Ishikawa (cell line): ENCODE data around the gene CASQ2.

ENCODE experiments used
- CEBPB ChIP-seq: IDR thresholded peaks from 2 replicates; pipeline ENCODE4 v1.6.1; 2012
- CREB1 ChIP-seq: IDR thresholded peaks from 2 replicates; pipeline ENCODE4 v1.6.1; 2012; ENCODE audit warnings: low read depth
- EGR1 ChIP-seq: IDR thresholded peaks from 2 replicates; pipeline ENCODE4 v1.6.1; 2012
- EP300 ChIP-seq: IDR thresholded peaks from 2 replicates; pipeline ENCODE4 v1.6.1; 2012; ENCODE audit warnings: borderline replicate concordance
- FOXM1 ChIP-seq: IDR thresholded peaks from 2 replicates; pipeline ENCODE4 v1.6.1; 2012; ENCODE audit warnings: low read depth, borderline replicate concordance
- NFIC ChIP-seq: IDR thresholded peaks from 2 replicates; pipeline ENCODE4 v1.6.1; 2012
- TCF12 ChIP-seq: IDR thresholded peaks from 2 replicates; pipeline ENCODE4 v1.6.1; 2012; ENCODE audit warnings: low read depth
- TEAD4 ChIP-seq: IDR thresholded peaks from 2 replicates; pipeline ENCODE4 v1.6.1; 2012
- YY1 ChIP-seq: IDR thresholded peaks from 2 replicates; pipeline ENCODE4 v1.6.1; 2012; ENCODE audit warnings: low read depth
- ZBTB7A ChIP-seq: IDR thresholded peaks from 2 replicates; pipeline ENCODE4 v1.6.1; 2012; ENCODE audit warnings: low read depth
- TF ChIP-seq, protein P1 (sequence below): IDR thresholded peaks from 2 replicates; pipeline ENCODE4 v1.6.1; 2012; ENCODE audit warnings: low read depth, mild to moderate bottlenecking
- TF ChIP-seq, protein P2 (sequence below): IDR thresholded peaks from 2 replicates; pipeline ENCODE4 v1.6.1; 2012
- TF ChIP-seq, protein P3 (sequence below): IDR thresholded peaks from 2 replicates; pipeline ENCODE4 v1.6.1; 2012

Gene CASQ2

DNA sequence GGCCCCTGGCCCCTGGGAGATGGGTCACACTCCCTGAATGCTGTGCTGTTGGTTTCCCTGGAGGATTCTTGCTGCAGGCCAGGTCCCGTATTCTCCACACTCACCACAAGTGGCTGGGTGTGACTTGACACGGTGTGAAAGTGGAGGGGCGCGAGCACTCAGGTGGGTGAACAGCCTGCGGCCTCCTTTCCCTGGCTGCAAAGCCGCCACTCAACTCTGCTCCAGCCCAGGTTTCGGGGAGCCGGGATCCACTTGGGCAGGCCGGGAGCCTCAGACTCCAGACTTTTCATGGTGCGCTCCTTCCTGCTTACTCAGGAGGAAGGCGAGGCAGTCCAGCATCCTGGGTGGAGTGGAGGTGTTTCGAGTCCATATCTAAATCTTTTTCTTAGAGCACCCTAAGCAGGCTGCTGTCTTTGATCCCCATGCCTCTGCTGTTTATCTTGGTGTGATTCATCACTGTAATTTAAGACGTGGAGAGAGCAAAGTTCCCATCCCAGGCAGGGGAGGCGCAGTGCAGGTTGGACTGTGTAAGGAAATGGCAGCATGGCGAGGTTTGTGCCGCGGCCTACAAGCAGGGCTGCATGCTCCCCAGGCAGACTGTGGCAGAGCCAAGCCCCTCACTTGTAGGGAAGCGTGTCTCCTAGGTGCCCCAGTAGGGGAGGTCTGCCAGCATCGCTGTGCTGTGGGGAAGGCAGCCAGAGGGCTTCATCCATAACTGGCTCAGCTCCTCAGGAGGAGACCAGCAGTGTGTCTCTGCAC is 97.2 kb downstream of the CASQ2 start:
- TF ChIP-seq, protein P1, sequence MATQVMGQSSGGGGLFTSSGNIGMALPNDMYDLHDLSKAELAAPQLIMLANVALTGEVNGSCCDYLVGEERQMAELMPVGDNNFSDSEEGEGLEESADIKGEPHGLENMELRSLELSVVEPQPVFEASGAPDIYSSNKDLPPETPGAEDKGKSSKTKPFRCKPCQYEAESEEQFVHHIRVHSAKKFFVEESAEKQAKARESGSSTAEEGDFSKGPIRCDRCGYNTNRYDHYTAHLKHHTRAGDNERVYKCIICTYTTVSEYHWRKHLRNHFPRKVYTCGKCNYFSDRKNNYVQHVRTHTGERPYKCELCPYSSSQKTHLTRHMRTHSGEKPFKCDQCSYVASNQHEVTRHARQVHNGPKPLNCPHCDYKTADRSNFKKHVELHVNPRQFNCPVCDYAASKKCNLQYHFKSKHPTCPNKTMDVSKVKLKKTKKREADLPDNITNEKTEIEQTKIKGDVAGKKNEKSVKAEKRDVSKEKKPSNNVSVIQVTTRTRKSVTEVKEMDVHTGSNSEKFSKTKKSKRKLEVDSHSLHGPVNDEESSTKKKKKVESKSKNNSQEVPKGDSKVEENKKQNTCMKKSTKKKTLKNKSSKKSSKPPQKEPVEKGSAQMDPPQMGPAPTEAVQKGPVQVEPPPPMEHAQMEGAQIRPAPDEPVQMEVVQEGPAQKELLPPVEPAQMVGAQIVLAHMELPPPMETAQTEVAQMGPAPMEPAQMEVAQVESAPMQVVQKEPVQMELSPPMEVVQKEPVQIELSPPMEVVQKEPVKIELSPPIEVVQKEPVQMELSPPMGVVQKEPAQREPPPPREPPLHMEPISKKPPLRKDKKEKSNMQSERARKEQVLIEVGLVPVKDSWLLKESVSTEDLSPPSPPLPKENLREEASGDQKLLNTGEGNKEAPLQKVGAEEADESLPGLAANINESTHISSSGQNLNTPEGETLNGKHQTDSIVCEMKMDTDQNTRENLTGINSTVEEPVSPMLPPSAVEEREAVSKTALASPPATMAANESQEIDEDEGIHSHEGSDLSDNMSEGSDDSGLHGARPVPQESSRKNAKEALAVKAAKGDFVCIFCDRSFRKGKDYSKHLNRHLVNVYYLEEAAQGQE: no peak
- TF ChIP-seq TCF12: no peak
- TF ChIP-seq, protein P2, sequence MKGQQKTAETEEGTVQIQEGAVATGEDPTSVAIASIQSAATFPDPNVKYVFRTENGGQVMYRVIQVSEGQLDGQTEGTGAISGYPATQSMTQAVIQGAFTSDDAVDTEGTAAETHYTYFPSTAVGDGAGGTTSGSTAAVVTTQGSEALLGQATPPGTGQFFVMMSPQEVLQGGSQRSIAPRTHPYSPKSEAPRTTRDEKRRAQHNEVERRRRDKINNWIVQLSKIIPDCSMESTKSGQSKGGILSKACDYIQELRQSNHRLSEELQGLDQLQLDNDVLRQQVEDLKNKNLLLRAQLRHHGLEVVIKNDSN: no peak
- TF ChIP-seq ZBTB7A: no peak
- TF ChIP-seq FOXM1: no peak
- TF ChIP-seq EP300: no peak
- no peak for TF ChIP-seq YY1
- TF ChIP-seq, protein P3, sequence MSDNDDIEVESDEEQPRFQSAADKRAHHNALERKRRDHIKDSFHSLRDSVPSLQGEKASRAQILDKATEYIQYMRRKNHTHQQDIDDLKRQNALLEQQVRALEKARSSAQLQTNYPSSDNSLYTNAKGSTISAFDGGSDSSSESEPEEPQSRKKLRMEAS: no peak

DNA sequence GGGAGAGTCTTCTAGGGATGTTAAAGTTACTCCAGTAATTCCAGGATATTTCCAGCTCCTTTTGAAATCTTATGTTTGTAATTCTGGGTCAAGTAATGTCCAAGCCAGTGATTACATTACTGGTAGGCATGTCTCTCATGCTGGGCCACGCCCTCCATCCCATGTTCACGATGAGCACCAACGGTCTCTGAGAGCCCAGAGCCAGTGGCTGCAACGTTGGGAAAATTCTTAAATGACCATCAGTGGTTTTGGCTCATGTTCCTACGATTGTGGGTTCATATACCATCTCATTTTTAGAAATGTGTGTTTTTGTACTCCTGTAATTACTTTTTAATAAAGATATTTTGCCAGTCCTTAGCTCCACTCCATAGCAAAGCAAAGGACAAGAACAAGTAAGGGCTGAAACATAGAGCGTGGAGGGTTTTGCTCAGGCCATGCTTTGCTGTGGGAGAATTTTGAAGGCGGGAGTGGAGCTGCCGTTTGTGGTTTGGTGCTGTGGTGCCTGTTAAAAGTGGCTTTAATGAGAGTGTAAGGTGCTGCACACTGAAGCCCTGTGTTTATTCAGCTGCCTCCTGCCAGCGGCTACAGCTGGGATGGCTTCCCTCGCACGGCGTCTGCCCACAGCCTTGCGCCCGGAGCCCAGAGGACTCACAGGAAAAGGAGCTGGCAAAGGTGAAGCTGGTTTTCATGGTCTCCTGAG is 97.9 kb downstream of the CASQ2 start:
- no peak for TF ChIP-seq EP300
- TF ChIP-seq ZBTB7A: no peak
- no peak for TF ChIP-seq TEAD4
- no peak for TF ChIP-seq NFIC

DNA sequence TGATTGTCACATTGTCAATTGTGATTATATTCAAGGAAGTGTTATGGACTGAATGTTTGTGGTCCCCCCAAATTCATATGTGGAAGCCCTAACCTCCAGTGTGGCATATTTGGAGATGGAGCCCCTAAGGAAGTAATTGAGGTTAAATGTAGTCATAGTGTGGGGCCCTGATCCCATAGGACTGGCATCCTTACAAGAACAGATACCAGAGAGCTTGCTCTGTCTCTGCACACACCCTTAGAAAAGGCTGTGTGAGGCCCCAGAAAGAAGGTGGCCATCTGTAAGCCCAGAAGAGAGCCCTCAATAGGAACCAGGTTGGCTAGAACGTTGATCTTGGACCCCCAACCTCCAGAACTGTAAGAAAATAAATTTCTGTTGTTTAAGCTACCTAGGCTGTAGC is 98.6 kb downstream of the CASQ2 start:
- no peak for TF ChIP-seq FOXM1

DNA sequence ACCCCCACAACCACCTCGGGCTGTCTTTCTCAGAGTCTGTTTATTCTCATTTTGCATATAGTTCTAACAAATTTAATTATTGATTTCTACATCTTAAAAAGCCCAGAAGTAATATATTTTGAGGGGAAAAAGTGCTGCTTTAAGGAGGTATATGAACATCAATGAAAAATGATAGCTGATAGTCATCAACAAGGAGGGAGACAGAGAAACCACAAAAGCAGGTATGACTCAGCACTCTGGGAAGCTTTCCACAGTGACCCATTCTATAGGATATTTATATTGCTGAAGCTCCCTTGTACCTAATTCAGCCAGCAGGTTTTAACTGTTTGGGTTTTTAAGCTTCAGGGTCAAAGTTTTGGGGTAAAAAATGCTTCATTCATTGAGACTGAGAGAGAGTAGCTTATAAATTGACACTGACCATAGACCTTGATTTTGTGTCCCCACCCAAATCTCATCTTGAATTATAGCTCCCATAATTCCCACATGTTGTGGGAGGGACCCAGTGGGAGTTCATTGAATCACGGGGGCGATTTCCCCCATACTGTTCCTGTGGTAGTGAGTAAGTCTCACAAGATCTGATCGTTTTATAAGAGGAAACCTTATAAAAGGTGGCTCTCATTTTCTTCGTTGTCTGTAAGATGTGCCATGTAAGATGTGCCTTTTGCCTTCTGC is 99.4 kb downstream of the CASQ2 start:
- TF ChIP-seq YY1 (no peak), CEBPB (no peak), ZBTB7A (no peak), CREB1 (no peak), TEAD4 (no peak), EGR1 (no peak)
- TF ChIP-seq, protein P3: no peak
- TF ChIP-seq, protein P2: no peak

DNA sequence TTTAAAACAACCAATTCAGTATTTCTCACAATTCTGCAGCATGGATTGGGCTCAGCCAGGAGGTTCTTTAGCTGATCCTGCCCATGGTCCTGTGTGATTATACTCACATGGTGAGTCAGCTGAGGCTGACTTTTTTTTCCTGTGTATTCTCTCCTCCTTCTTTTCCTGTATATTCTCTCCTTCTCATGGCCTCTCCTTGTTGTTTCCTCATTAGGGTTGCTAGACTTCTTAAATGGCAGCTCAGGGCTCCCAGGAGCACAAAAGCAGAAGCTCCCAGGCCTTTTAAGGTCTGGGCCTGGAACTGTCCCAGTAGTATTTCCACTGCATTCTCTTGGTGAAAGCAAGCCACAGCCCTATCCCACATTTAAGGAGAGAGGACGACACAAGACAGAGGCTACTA is 99.9 kb downstream of the CASQ2 start:
- no peak for TF ChIP-seq EP300
- no peak for TF ChIP-seq ZBTB7A
- TF ChIP-seq, protein P2: no peak
- TF ChIP-seq YY1: no peak
- TF ChIP-seq CREB1: no peak

DNA sequence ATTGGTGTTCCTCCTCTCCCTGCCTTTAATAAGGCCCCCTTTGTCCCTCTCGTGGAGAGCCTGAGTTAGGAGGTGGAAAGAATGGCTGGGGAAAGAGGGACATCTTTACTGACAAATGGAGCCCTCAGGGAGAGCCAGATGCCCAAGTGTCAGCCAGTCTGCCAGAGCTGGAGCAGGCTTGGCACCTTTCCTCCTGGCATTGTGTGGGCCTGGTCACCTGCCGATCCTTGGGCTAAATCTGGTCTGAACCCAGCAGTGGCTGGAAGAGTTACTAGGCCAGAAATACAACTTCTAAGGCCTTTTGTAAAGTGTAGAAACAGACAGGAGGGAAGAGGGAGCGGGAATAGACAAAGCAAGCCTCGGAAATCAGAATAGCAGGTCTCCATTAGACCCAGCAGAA is 101.8 kb downstream of the CASQ2 start:
- TF ChIP-seq, protein P2: no peak
- no peak for TF ChIP-seq TEAD4
- no peak for TF ChIP-seq EGR1
- TF ChIP-seq, protein P1: no peak
- TF ChIP-seq CEBPB: no peak
- TF ChIP-seq TCF12: no peak
